SK-MEL-5 (cell line): ENCODE measurements around the gene LZTS3. TPM values are rescaled to one million over a fixed set of nuclear protein-coding genes. Genes with fewer than 3 reads are reported as not detected.
"Not testable (repeated sequence)": the region's sequence is repeated elsewhere in the genome, so short reads cannot be mapped to it uniquely, and the experiment has no call there.

ENCODE experiments used
- DNase-seq: peaks from one replicate; pipeline ENCODE4 v3.0.0-alpha.2; 2016; ENCODE audit warnings: low read depth, low spot score
- in situ Hi-C: cut with HindIII; loops from 2 replicates; pipeline ENCODE4 v1.10.0; 2016; ENCODE audit warnings: low sequenced_read_pairs, high pct_unique_total_duplicates, low pct_unique_long_range_greater_than_20kb
- total RNA-seq: library from RNA; depleted of rRNA; stranded (reverse); fragments of >200 nt; shearing (Covaris generic); gene quantifications from 2 replicates; pipeline ENCODE4 v1.2.3, GENCODE V29; 2014

LZTS3 gene
- total RNA-seq, 1 experiment from 2014 or later, result 5.2 TPM

GRCh38 chr20:3158968-3159431 is 14.3 kb downstream of the LZTS3 start:
- in situ Hi-C loops, result no loop called here
- no peak for DNase-seq

GRCh38 chr20:3157817-3158216 is 15.5 kb downstream of the LZTS3 start:
- DNase-seq, result no peak
- in situ Hi-C loops, result no loop called here

- no peak for DNase-seq
- in situ Hi-C loops, result no loop called here
Measured at GRCh38 chr20:3156811-3157619, 16.3 kb downstream of the LZTS3 start.

- DNase-seq, in situ Hi-C loops: not testable (repeated sequence)
Measured at GRCh38 chr20:3152057-3152644, 21.2 kb downstream of the LZTS3 start.

- DNase-seq, result no peak
- in situ Hi-C loops, result no loop called here
Measured at GRCh38 chr20:3150908-3151307, 22.4 kb downstream of the LZTS3 start.

GRCh38 chr20:3146732-3147341 is 26.5 kb downstream of the LZTS3 start:
- in situ Hi-C loops, result no loop called here
- DNase-seq, result no peak

GRCh38 chr20:3141757-3142156 is 31.6 kb downstream of the LZTS3 start:
- in situ Hi-C loops, result no loop called here
- DNase-seq, result no peak

- DNase-seq, result no peak
- in situ Hi-C loops, result no loop called here
Measured at GRCh38 chr20:3137492-3137891, 35.9 kb downstream of the LZTS3 start.

GRCh38 chr20:3135507-3136070 is 37.8 kb downstream of the LZTS3 start:
- in situ Hi-C loops, result no loop called here
- DNase-seq, result no peak

- in situ Hi-C loops, result no loop called here
- DNase-seq, result no peak
Measured at GRCh38 chr20:3134151-3134550, 39.2 kb downstream of the LZTS3 start.

GRCh38 chr20:3133155-3133554 is 40.2 kb downstream of the LZTS3 start:
- in situ Hi-C loops, result no loop called here
- DNase-seq, result no peak

GRCh38 chr20:3130051-3130600 is 43.2 kb downstream of the LZTS3 start:
- no peak for DNase-seq
- in situ Hi-C loops, result no loop called here

- no peak for DNase-seq
- in situ Hi-C loops, result no loop called here
Measured at GRCh38 chr20:3129094-3129493, 44.3 kb downstream of the LZTS3 start.

GRCh38 chr20:3128275-3128984 is 44.9 kb downstream of the LZTS3 start:
- in situ Hi-C loops, result no loop called here
- no peak for DNase-seq

- DNase-seq, result no peak
- in situ Hi-C loops, result no loop called here
Measured at GRCh38 chr20:3126527-3126859, 46.9 kb downstream of the LZTS3 start.

GRCh38 chr20:3125776-3126526 is 47.4 kb downstream of the LZTS3 start:
- DNase-seq, in situ Hi-C loops: not testable (repeated sequence)
